OCI-LY3 (cell line): ENCODE data around the gene TPRA1.

Experiments used
- H2AFZ ChIP-seq: fragments of 200-600, 300-600 bp; shearing (Covaris generic); 2 replicates; pipeline ENCODE4 v1.6.0; 2014; ENCODE audit warnings: antibody characterized with exemption, low read depth, low read length
- H3K27ac ChIP-seq: fragments of 200-600, 300-600 bp; sonication (generic); 2 replicates; pipeline ENCODE4 v1.5.1; 2014; ENCODE audit warnings: mild to moderate bottlenecking, low read length, moderate library complexity, mixed read lengths
- H3K27me3 ChIP-seq: fragments of 200-600, 300-600 bp; sonication (generic); 2 replicates; pipeline ENCODE4 v1.6.1; 2014; ENCODE audit warnings: low read depth, low read length, mixed read lengths
- H3K36me3 ChIP-seq: fragments of 200-600, 300-600 bp; sonication (generic); replicated peaks from 2 replicates; pipeline ENCODE3; 2014; ENCODE audit warnings: low read depth, low read length, mixed read lengths
- H3K4me1 ChIP-seq: fragments of 300-600, 200-600 bp; sonication (generic); 2 replicates; pipeline ENCODE4 v1.6.1; 2014; ENCODE audit warnings: low read length, mixed read lengths
- H3K4me2 ChIP-seq: fragments of 200-600, 300-600 bp; sonication (generic); 2 replicates; pipeline ENCODE4 v1.6.1; 2014; ENCODE audit warnings: low read length, mixed read lengths
- H3K4me3 ChIP-seq: fragments of 300-600, 200-600 bp; sonication (generic); 2 replicates; pipeline ENCODE4 v1.5.1; 2014; ENCODE audit warnings: antibody characterized with exemption, mild to moderate bottlenecking, low read length, moderate library complexity
- H3K79me2 ChIP-seq: fragments of 300-600, 200-600 bp; shearing (Covaris generic); 2 replicates; pipeline ENCODE4 v1.6.1; 2014; ENCODE audit warnings: mild to moderate bottlenecking, low read length, mixed read lengths
- H3K9ac ChIP-seq: fragments of 300-600, 200-600 bp; shearing (Covaris generic); 2 replicates; pipeline ENCODE4 v1.6.0; 2014; ENCODE audit warnings: mild to moderate bottlenecking, low read length, moderate library complexity
- H3K9me3 ChIP-seq: fragments of 200-600, 300-600 bp; shearing (Covaris generic); 2 replicates; pipeline ENCODE4 v1.6.1; 2014; ENCODE audit warnings: low read length, mixed read lengths; ENCODE audit not compliant: insufficient read depth
- H4K20me1 ChIP-seq: fragments of 200-600, 300-600 bp; sonication (generic); 2 replicates; pipeline ENCODE4 v1.6.1; 2016; ENCODE audit warnings: low read length, mixed read lengths; ENCODE audit not compliant: insufficient read depth
- EZH2phosphoT487 ChIP-seq: fragments of 200-600 bp; shearing (Covaris generic); IDR thresholded peaks from 2 replicates; pipeline ENCODE4 v1.6.1; 2018; ENCODE audit warnings: antibody characterized with exemption, mixed run types, low read depth
- TF ChIP-seq, protein P1 (sequence below): fragments of 200-600, 300-600 bp; sonication (generic); IDR thresholded peaks from 2 replicates; pipeline ENCODE4 v1.5.1; 2014; ENCODE audit warnings: antibody characterized with exemption, low read length, low read depth

Gene TPRA1

GRCh38 chr3:127613406-127613805, 22.9 kb upstream of the TPRA1 start:
- Histone ChIP-seq H3K27ac (no peak overlapping the region), H3K27me3 (no peaks in the 10 kb centered on the region), H3K9me3 (no peaks in the 10 kb centered on the region), H3K9ac (no peak overlapping the region), H3K4me2 (no peak overlapping the region), H4K20me1 (peaks cover 65% of the 10 kb centered on the region), H3K4me1 (no peaks in the 10 kb centered on the region), H3K36me3 (peaks cover 87% of the 10 kb centered on the region), H3K79me2 (peaks cover 40% of the 10 kb centered on the region), H3K4me3 (no peak overlapping the region), H2AFZ (no peak overlapping the region)
- TF ChIP-seq EZH2phosphoT487, result no peak
- TF ChIP-seq, protein P1, sequence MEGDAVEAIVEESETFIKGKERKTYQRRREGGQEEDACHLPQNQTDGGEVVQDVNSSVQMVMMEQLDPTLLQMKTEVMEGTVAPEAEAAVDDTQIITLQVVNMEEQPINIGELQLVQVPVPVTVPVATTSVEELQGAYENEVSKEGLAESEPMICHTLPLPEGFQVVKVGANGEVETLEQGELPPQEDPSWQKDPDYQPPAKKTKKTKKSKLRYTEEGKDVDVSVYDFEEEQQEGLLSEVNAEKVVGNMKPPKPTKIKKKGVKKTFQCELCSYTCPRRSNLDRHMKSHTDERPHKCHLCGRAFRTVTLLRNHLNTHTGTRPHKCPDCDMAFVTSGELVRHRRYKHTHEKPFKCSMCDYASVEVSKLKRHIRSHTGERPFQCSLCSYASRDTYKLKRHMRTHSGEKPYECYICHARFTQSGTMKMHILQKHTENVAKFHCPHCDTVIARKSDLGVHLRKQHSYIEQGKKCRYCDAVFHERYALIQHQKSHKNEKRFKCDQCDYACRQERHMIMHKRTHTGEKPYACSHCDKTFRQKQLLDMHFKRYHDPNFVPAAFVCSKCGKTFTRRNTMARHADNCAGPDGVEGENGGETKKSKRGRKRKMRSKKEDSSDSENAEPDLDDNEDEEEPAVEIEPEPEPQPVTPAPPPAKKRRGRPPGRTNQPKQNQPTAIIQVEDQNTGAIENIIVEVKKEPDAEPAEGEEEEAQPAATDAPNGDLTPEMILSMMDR, result no peak

DNA sequence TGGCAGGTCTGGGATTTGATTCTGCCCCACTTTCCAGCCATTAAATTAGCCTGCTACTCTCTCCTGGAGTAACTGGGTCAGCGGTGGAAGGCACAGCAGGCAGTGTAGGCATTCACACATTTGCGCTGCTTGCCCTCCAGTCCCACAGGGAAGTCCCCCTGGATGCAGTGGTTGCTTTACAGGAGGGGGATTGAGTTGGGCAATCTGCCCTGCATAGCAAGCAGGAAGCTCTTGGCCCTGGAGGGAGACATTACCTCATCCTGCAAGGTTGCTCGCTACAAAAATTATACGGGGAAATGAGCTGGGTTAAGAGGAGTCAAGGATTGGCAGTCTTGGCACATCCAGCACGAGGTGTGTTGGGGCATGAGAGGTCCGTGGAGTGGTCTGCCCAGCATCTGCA, 22.4 kb upstream of the TPRA1 start:
- Histone ChIP-seq H4K20me1 (peaks cover 62% of the 10 kb centered on the region), H3K79me2 (peaks cover 41% of the 10 kb centered on the region), H3K27me3 (no peaks in the 10 kb centered on the region), H3K4me1 (no peaks in the 10 kb centered on the region), H3K9ac (no peak overlapping the region), H2AFZ (no peak overlapping the region), H3K36me3 (peaks cover 87% of the 10 kb centered on the region), H3K4me3 (no peak overlapping the region), H3K4me2 (no peak overlapping the region), H3K27ac (no peak overlapping the region), H3K9me3 (no peaks in the 10 kb centered on the region)
- TF ChIP-seq, protein P1, result no peak
- TF ChIP-seq EZH2phosphoT487, result no peak

- Histone ChIP-seq H3K4me3 (no peak overlapping the region), H3K79me2 (peaks cover 51% of the 10 kb centered on the region), H3K27ac (no peak overlapping the region), H3K36me3 (peaks cover 87% of the 10 kb centered on the region), H3K9ac (no peak overlapping the region), H3K4me1 (no peaks in the 10 kb centered on the region), H2AFZ (no peak overlapping the region), H3K9me3 (no peaks in the 10 kb centered on the region), H4K20me1 (peaks cover 57% of the 10 kb centered on the region), H3K27me3 (no peaks in the 10 kb centered on the region), H3K4me2 (no peak overlapping the region)
- TF ChIP-seq EZH2phosphoT487, result no peak
- TF ChIP-seq, protein P1, result no peak
Observed at GRCh38 chr3:127611251-127611650, 20.7 kb upstream of the TPRA1 start.

GRCh38 chr3:127610105-127610504, 19.6 kb upstream of the TPRA1 start:
- no peaks in the 10 kb centered on the region for H3K27me3 ChIP-seq
- TF ChIP-seq, protein P1, result no peak
- TF ChIP-seq EZH2phosphoT487, result no peak
- H4K20me1 ChIP-seq, result peaks cover 49% of the 10 kb centered on the region
- H3K9ac ChIP-seq, result no peak overlapping the region
- H3K4me3 ChIP-seq, result no peak overlapping the region
- H3K4me1 ChIP-seq, result no peaks in the 10 kb centered on the region
- no peak overlapping the region for H3K27ac ChIP-seq
- peaks cover 56% of the 10 kb centered on the region for H3K79me2 ChIP-seq
- no peak overlapping the region for H2AFZ ChIP-seq
- no peaks in the 10 kb centered on the region for H3K9me3 ChIP-seq
- no peak overlapping the region for H3K4me2 ChIP-seq
- H3K36me3 ChIP-seq, result peaks cover 84% of the 10 kb centered on the region
